ENCODE data around the gene PTK7. TPM values are rescaled to one million over a fixed set of nuclear protein-coding genes. Genes with fewer than 3 reads are reported as not detected.

PTK7 gene
- total RNA-seq, 1 experiment from 2014 or later = 105 TPM

GRCh38 chr6:43129434-43130194, 53.5 kb downstream of the PTK7 start:
- POLR2A ChIA-PET = no interaction called here
- H3K9me2 ChIP-seq (ENCODE audit: insufficient read depth) = no peaks in the 10 kb centered on the region
- no peak for TF ChIP-seq POLR2A (IDR thresholded peaks at IDR 0.05; ENCODE audit: borderline replicate concordance, extremely low read depth, insufficient read depth, insufficient read length)
- peak; percentile 40 to 64 (median 54); a peak in 5 of 6 replicates for TF ChIP-seq CTCF (IDR thresholded peaks at IDR 0.05 in 2 of 3, conservative IDR thresholded peaks at IDR 0.05 in 1 of 3; ENCODE audit: borderline replicate concordance in 1 of 3, insufficient read depth in 1 of 3, low read depth in 2 of 3, low read length in 2 of 3)
- peak; percentile 77 for TF ChIP-seq RAD21 (IDR thresholded peaks at IDR 0.05; ENCODE audit: low read depth)
- intact Hi-C loops (cut with micrococcal nuclease) = no loop called here
- no peak overlapping the region for H3K9ac ChIP-seq (ENCODE audit: low read length)
- peak; percentile 84 for ATAC-seq
- H3K4me3 ChIP-seq (replicated peaks in 1 of 2; ENCODE audit: low read depth in 1 of 2, low read length in 2 of 2) = no peak overlapping the region
- no peak overlapping the region for H2AFZ ChIP-seq (ENCODE audit: low read depth, low read length, poor library complexity, severe bottlenecking)
- H3K4me2 ChIP-seq (ENCODE audit: low read length) = no peak overlapping the region
- no peaks in the 10 kb centered on the region for H3K27me3 ChIP-seq (ENCODE audit: insufficient read depth, low read length)
- peaks cover 19% of the 10 kb centered on the region; the same call in 1 of the 2 replicates for H3K79me2 ChIP-seq (ENCODE audit: insufficient read depth, low read length)
- no peaks in the 10 kb centered on the region for H3K9me3 ChIP-seq (ENCODE audit: control insufficient read depth in 1 of 2, insufficient read depth in 1 of 2, low read depth in 1 of 2, low read length in 2 of 2)
- RAD21 ChIA-PET (ENCODE audit: low non-redundant PET in 1 of 2, low total read pairs in 2 of 2, uncharacterized antibody in 2 of 2, unreplicated experiment in 2 of 2) = interaction anchor here in 1 of 2 experiments (0.6 kb wide), 1 partner anchor 42 kb away, joined by 3 read pairs; no protein-coding TSS in a partner anchor
- BruUV-seq (replicated peaks) = no TSS peak
- DNase-seq (ENCODE audit: low read depth, low spot score) = no peak
- peaks cover 27 to 30% of the 10 kb centered on the region in 2 experiments for H3K4me1 ChIP-seq (ENCODE audit: control insufficient read depth in 1 of 2, insufficient read depth in 2 of 2, low read length in 2 of 2)
- CTCF ChIA-PET = interaction anchor here (0.5 to 1.0 kb wide), 2 partner anchors 9 to 14 kb away, joined by 3 read pairs; no protein-coding TSS in a partner anchor
- H3K36me3 ChIP-seq (ENCODE audit: control insufficient read depth in 1 of 2, insufficient read depth in 2 of 2, low read length in 2 of 2) = peaks cover 4% of the 10 kb centered on the region in 2 experiments; a peak in 2 of 4 replicates
- no peaks in the 10 kb centered on the region for H4K20me1 ChIP-seq (ENCODE audit: insufficient read depth)
- no peak overlapping the region for H3K27ac ChIP-seq (ENCODE audit: low read depth, low read length)

GRCh38 chr6:43130429-43130828, 54.3 kb downstream of the PTK7 start:
- ChIA-PET RAD21 (ENCODE audit: low non-redundant PET in 1 of 2, low total read pairs in 2 of 2, uncharacterized antibody in 2 of 2, unreplicated experiment in 2 of 2) (interaction anchor here in 1 of 2 experiments (0.6 kb wide), 1 partner anchor 43 kb away, joined by 3 read pairs; no protein-coding TSS in a partner anchor), CTCF (interaction anchor here (0.5 to 1.0 kb wide), 2 partner anchors 10 to 13 kb away, joined by 3 read pairs; no protein-coding TSS in a partner anchor), POLR2A (no interaction called here)
- Histone ChIP-seq H3K79me2 (ENCODE audit: insufficient read depth, low read length) (peaks cover 13% of the 10 kb centered on the region; the same call in 1 of the 2 replicates), H3K4me3 (replicated peaks in 1 of 2; ENCODE audit: low read depth in 1 of 2, low read length in 2 of 2) (no peak overlapping the region), H3K27me3 (ENCODE audit: insufficient read depth, low read length) (no peaks in the 10 kb centered on the region), H3K9me2 (ENCODE audit: insufficient read depth) (no peaks in the 10 kb centered on the region), H2AFZ (ENCODE audit: low read depth, low read length, poor library complexity, severe bottlenecking) (no peak overlapping the region), H4K20me1 (ENCODE audit: insufficient read depth) (no peaks in the 10 kb centered on the region), H3K36me3 (ENCODE audit: control insufficient read depth in 1 of 2, insufficient read depth in 2 of 2, low read length in 2 of 2) (peaks cover 4% of the 10 kb centered on the region in 2 experiments; a peak in 2 of 4 replicates), H3K4me2 (ENCODE audit: low read length) (no peak overlapping the region), H3K4me1 (ENCODE audit: control insufficient read depth in 1 of 2, insufficient read depth in 2 of 2, low read length in 2 of 2) (peaks cover 18 to 23% of the 10 kb centered on the region in 2 experiments), H3K27ac (ENCODE audit: low read depth, low read length) (no peak overlapping the region), H3K9ac (ENCODE audit: low read length) (no peak overlapping the region), H3K9me3 (ENCODE audit: control insufficient read depth in 1 of 2, insufficient read depth in 1 of 2, low read depth in 1 of 2, low read length in 2 of 2) (no peaks in the 10 kb centered on the region)
- TF ChIP-seq RAD21 (IDR thresholded peaks at IDR 0.05; ENCODE audit: low read depth) (no peak), FOSL1 (IDR thresholded peaks at IDR 0.05; ENCODE audit: low read depth) (no peak), ZBTB33 (IDR thresholded peaks at IDR 0.05; ENCODE audit: extremely low read depth, insufficient replicate concordance, low read length) (no peak), MAX (IDR thresholded peaks at IDR 0.05) (no peak), EZH2 (IDR thresholded peaks at IDR 0.05) (no peak), CEBPB (IDR thresholded peaks at IDR 0.05; ENCODE audit: low read depth) (no peak)
- no peak for DNase-seq (ENCODE audit: low read depth, low spot score)
- no peak for ATAC-seq
- BruUV-seq (replicated peaks) = no TSS peak
- intact Hi-C loops (cut with micrococcal nuclease) = no loop called here
